ENCODE results near the gene SLC13A2.

The SLC13A2 gene

DNA sequence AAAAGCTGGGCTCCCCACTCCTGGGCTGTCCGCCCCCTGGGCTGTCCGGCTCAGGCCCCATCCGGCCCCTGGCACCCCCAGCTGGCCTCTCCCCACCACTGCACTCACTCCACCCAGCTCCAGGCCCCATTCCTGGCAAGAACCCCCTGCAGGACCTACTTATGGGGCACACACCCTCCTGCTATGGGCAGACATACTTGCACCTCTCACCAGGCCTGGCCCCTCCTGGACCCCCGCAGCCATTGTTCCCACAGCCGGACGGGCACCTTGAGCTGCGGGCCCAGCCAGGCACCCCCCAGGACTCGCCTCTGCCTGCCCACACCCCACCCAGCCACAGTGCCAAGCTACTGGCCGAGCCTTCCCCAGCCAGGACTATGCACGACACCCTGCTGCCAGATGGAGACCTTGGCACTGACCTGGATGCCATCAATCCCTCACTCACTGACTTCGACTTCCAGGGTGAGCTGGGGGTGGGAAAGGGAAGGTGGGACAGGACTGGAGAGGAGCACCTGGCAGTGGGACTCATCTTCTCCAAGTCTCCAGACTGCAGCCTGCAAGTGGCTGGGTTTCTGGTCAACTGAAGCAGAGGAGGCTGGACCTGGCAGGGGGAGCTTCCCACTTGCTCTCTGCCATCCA is 61.4 kb downstream of the SLC13A2 start:
- DNase-seq (ENCODE audit: low spot score) = no peak

DNA sequence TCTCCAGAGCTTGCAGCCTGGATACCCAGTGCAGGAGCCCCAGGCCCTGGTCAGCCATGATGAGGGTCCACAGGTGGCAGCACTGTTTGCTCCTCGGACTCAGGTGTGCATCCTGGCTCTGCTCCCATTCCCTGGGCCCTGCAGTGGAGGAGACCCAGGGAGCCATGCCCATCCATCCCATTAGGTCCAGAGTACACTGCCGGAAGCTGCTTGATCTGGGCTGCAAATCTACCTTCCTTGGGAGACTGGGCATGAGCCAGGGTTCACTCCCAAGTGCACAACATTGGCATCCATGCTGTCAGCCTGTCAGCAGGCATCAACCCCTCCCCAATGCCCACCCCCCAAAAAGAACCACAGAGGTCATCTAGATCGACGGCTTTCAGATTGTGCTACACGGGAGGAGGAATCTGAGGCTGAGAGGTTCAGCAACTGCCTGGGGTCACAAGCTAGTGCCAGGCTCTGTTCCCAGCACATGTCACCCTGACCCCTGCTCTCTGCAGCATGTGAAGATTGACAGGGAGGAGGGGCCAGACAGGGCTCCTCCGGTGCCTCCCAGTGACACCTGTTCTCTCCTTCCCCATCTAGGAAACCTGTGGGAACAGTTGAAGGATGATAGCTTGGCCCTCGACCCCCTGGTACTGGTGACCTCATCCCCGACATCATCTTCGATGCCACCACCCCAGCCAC is 63.2 kb downstream of the SLC13A2 start:
- no peak for DNase-seq (ENCODE audit: low spot score)

DNA sequence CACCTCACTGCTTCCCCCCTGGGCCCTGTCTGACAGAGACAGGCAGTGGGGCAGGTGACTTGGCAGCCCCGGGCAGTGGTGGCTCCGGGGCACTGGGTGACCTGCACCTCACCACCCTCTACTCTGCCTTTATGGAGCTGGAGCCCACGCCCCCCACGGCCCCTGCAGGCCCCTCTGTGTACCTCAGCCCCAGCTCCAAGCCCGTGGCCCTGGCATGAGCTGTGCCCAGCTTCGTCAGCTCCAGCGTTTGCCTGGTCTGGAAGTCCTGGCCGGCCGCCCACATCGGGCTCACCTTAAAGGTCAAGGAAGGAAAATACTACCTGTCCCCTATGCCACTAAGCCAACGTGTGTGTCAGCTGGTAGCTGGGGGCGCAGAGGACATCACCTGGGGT is 63.8 kb downstream of the SLC13A2 start:
- DNase-seq (ENCODE audit: low spot score) = no peak

DNA sequence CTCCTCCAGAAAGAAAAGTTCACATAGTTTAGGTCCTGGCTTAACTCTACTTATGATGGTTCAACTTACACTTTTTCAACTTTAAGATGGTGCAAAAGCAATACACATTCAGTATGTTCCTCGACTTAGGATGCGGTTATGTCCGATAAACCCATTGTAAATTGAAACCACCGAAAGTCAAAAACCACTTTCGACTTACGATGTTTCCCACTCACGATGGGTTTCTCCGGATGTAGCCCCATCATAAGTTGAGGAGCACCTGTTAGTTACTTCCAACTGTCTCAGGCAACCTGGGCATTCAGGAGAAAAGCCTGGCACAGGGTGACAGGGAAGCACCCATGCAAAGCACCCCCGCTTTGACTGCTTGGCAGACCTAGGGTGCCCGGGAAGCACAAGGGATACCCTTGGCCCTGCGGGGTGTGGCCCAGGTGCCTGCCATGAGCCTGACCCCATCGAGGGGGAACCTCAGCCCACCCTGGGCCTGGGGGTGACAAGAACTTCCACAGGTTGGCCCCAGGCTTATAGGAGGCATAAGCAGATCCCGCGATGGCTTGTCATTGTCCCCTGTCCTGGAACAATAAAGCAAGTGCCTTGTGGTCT is 65.0 kb downstream of the SLC13A2 start:
- no peak for DNase-seq (ENCODE audit: low spot score)

DNA sequence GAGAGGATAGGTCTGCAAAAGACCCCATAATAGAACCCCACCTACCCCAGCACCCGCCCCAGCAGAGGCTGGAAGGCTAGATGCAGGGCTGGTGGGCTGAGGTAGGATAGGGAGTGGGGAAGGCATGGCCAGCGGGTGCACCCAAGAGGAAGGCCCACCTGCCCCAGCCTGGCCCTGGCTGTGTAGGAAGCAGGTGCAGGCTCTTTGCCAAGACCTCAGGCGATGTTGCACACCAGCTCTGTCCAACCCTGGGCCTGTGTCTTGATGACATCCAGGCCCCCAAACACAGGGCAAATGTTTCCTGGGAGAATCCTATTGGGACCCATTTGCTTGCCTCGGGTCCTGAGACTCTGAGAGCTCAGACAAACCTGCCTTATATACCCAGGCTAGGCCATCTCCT is 66.8 kb downstream of the SLC13A2 start:
- no peak for DNase-seq (ENCODE audit: low spot score)

DNA sequence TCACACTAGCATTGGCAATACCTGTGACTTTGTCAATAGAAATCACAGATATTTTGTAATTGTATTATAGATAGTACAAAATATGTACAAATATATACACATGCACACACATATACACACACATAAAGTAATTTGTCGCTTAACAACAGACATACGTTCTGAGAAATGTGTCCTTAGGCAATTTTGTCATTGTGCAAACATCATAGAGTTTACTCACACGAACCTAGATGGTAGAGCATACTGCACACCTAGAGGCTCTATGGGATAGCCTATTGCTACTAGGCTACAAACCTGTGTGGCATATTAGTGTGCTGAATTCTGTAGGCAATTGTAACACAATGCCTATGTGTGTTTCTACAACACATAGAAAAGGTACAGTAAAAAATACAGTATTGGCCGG is 68.0 kb downstream of the SLC13A2 start:
- no peak for DNase-seq (ENCODE audit: low spot score)

DNA sequence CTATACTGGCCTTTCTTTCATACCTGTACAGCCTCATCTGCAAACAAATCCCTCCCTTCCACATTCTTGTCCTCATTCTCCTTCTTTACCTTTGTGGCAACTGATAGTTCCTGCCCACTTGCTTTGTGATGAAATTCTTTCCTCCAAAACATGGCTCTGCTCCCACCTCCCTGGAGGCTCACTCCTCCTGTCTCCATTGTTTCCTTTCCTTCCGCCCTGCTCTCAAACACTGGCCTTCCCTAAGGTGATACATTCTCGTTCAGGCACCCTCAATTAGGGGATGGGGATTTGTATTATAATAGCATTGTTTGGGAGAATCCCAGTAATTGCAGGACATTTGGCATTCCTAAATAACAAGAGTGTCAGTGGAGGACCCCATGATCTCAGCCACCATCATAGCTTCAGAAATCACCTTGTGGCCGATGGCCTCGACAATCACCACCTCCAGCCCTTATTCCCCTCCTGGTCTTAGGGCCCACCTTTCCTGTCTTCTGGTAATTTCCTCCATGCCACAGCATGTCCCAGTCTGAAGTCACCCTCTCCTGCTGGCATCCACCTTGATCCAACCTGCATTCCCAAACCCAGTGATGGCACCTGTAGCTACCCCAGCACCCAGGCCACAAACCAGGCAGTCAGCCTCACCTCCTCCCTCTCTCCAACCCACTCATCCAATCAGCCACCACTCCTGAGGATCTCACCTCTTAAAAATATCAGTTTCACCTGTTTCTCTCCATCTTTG is 71.1 kb downstream of the SLC13A2 start:
- DNase-seq (ENCODE audit: low spot score) = no peak

DNA sequence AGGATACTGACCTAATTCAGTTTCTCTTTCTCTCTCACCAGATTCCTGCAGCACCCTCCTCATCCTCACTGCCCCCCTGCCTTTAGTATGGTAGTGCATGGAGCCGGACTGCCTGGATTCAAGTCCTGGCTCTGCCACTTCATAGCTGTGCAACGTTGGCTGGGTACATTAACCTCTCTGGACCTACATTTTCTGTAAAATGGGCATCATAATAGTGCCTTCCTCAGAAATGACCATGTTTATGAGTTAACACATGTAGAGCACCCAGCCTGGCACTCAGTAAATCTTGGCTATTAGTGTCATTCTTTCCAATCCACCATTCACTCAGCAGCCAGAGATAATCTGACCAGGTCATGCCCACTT is 71.7 kb downstream of the SLC13A2 start:
- DNase-seq (ENCODE audit: low spot score) = no peak

DNA sequence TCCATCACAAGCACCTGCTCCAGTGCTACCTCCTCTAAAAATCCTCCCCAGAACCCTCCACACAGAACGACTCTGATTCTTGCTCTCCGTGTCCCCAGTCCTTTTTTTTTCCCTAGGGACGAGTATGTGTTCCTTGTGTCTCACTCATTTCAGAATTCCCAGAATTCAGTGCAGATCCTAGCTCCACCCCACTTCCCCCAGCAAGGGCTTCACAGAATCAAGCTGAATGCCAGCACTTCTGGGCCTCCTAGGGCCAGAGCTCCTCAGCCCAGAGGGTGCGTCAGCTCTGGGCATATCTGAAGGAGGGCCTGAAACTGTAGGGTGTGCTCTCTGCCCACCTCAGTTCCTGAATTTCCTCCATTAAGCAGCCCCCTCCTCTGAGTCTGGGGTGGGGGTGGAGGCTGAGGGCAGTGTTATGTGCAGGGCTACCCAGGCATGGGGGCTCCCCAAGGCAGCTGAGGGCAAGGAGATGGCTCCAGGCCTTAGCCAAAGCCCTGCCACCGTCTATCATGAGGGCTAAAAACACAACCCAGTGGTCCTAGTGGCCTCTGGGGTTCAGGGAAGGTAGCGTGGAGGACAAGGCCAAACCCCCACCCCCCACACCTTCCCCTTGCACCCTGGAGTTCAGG is 72.5 kb downstream of the SLC13A2 start:
- DNase-seq (ENCODE audit: low spot score) = no peak

DNA sequence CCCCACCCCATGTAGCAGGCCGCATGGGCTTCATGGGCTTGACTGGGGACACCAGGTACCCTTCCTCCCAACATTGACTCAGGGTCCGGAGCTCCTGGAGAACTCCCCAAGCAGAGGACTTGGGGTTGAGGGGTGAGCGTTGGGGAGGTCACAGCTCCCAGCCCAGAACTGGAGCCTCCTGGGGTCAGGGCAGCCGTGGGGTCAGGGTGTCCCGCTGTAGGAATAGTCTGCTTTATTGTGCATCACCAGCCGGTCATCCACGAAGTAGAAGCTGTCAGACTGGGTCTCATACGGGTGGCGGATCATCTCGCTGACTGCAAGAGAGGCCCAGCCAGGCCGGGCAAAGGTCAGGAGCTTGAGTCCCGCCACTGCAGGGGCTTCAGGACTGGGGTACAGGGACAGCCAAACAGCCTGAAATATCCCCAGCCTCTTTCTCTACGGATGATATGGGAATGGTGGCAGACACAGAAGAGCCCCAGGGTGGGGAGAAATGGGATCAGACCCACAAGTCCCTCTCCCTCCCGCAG is 73.7 kb downstream of the SLC13A2 start:
- DNase-seq (ENCODE audit: low spot score) = no peak
